ENCODE data around the gene ZNF330.
"Not testable (repeated sequence)": the region's sequence is repeated elsewhere in the genome, so short reads cannot be mapped to it uniquely, and the experiment has no call there.

The ZNF330 gene

DNA sequence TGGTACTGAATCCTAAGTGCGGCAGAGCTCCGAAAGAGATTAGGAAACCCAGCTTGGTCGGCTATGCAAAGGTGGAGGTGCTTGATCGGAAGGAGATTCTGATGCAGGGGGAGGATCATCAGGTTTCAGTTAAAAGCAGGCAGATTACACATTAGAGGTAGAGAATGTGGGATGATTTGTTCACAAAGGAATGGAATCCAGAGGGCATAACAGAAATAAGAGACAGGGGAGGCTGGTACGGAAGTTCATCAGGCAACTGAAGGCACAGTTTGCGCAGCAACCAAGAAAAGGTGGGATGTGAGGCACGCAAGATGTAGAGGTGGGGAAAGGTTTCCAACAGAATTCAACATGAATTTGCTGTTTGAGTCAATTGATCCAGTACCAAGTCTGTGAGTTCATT is 424 bp upstream of the ZNF330 start:
- H3K9ac ChIP-seq (ENCODE audit: low read length), result no peak overlapping the region
- H3F3A ChIP-seq (ENCODE audit: insufficient read depth, low read length), result no peaks in the 10 kb centered on the region
- TF ChIP-seq EZH2 (IDR thresholded peaks at IDR 0.05; ENCODE audit: borderline replicate concordance, low read length) (no peak), CTCF (IDR thresholded peaks at IDR 0.05; ENCODE audit: low read length) (no peak)
- H3K4me1 ChIP-seq (ENCODE audit: insufficient read depth, low read length, severe bottlenecking), result peaks cover 15% of the 10 kb centered on the region
- H3K27ac ChIP-seq (ENCODE audit: low read depth, low read length, poor library complexity, severe bottlenecking), result no peak overlapping the region
- no peaks in the 10 kb centered on the region for H3K9me2 ChIP-seq (ENCODE audit: low read depth, low read length)
- H3K4me3 ChIP-seq (ENCODE audit: low read depth, low read length, poor library complexity, severe bottlenecking), result peak overlapping the region; percentile 90
- no peaks in the 10 kb centered on the region for H3K9me3 ChIP-seq (ENCODE audit: low read length)
- peak overlapping the region; percentile 73 for H2AFZ ChIP-seq (ENCODE audit: low read length)
- H3K36me3 ChIP-seq (ENCODE audit: insufficient read depth, low read length), result peaks cover 30% of the 10 kb centered on the region
- H3K4me2 ChIP-seq (ENCODE audit: low read length), result peak overlapping the region; percentile 82
- no peaks in the 10 kb centered on the region for H3K27me3 ChIP-seq (ENCODE audit: insufficient read depth, low read length)
- peaks cover 33% of the 10 kb centered on the region for H3K79me2 ChIP-seq (ENCODE audit: insufficient read depth, low read length)
- no peaks in the 10 kb centered on the region for H4K20me1 ChIP-seq (ENCODE audit: insufficient read depth, low read length)

DNA sequence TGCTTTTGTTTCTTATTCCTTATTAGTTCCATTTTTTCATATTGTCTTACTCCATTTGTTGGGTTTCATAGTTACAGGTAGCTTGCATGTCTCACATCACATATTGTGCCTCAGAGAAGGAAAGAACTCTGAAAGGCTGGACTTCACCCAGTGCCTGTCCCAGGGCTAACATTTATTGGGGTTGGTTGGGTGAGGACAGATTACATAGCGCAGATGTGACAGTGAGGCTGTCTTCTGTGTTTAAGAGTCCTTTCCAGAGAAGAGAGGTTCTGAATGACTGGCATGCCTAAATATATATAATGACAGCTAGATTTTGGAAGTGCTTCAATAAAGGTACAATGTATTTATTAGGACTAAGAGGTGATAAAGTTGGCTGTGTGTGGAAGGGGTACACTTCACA is 2.7 kb downstream of the ZNF330 start:
- no peak overlapping the region for H3K27ac ChIP-seq (ENCODE audit: low read depth, low read length, poor library complexity, severe bottlenecking)
- no peaks in the 10 kb centered on the region for H3K27me3 ChIP-seq (ENCODE audit: insufficient read depth, low read length)
- no peaks in the 10 kb centered on the region for H3K9me3 ChIP-seq (ENCODE audit: low read length)
- H3K9ac ChIP-seq (ENCODE audit: low read length), result no peak overlapping the region
- no peaks in the 10 kb centered on the region for H3F3A ChIP-seq (ENCODE audit: insufficient read depth, low read length)
- no peak overlapping the region for H3K4me2 ChIP-seq (ENCODE audit: low read length)
- H3K4me3 ChIP-seq (ENCODE audit: low read depth, low read length, poor library complexity, severe bottlenecking), result no peak overlapping the region
- no peak overlapping the region for H2AFZ ChIP-seq (ENCODE audit: low read length)
- H3K4me1 ChIP-seq (ENCODE audit: insufficient read depth, low read length, severe bottlenecking), result peaks cover 15% of the 10 kb centered on the region
- no peaks in the 10 kb centered on the region for H3K9me2 ChIP-seq (ENCODE audit: low read depth, low read length)
- H4K20me1 ChIP-seq (ENCODE audit: insufficient read depth, low read length), result no peaks in the 10 kb centered on the region
- H3K36me3 ChIP-seq (ENCODE audit: insufficient read depth, low read length), result peaks cover 57% of the 10 kb centered on the region
- peaks cover 33% of the 10 kb centered on the region for H3K79me2 ChIP-seq (ENCODE audit: insufficient read depth, low read length)
- no peak for TF ChIP-seq CTCF (IDR thresholded peaks at IDR 0.05; ENCODE audit: low read length)
- TF ChIP-seq EZH2 (IDR thresholded peaks at IDR 0.05; ENCODE audit: borderline replicate concordance, low read length), result no peak

GRCh38 chr4:141227280-141227679 is 6.6 kb downstream of the ZNF330 start:
- not testable (repeated sequence) for H3K9me2 ChIP-seq (ENCODE audit: low read depth, low read length); H4K20me1 ChIP-seq (ENCODE audit: insufficient read depth, low read length); H3K9ac ChIP-seq (ENCODE audit: low read length); H3K4me2 ChIP-seq (ENCODE audit: low read length); H3K4me3 ChIP-seq (ENCODE audit: low read depth, low read length, poor library complexity, severe bottlenecking); H2AFZ ChIP-seq (ENCODE audit: low read length); H3K27ac ChIP-seq (ENCODE audit: low read depth, low read length, poor library complexity, severe bottlenecking); H3F3A ChIP-seq (ENCODE audit: insufficient read depth, low read length); H3K4me1 ChIP-seq (ENCODE audit: insufficient read depth, low read length, severe bottlenecking); H3K27me3 ChIP-seq (ENCODE audit: insufficient read depth, low read length); H3K9me3 ChIP-seq (ENCODE audit: low read length)
- H3K36me3 ChIP-seq (ENCODE audit: insufficient read depth, low read length), result peaks cover 91% of the 10 kb centered on the region
- peaks cover 20% of the 10 kb centered on the region for H3K79me2 ChIP-seq (ENCODE audit: insufficient read depth, low read length)

- H3K27me3 ChIP-seq (ENCODE audit: insufficient read depth, low read length), result no peaks in the 10 kb centered on the region
- H3K79me2 ChIP-seq (ENCODE audit: insufficient read depth, low read length), result no peaks in the 10 kb centered on the region
- H3K9me2 ChIP-seq (ENCODE audit: low read depth, low read length), result no peaks in the 10 kb centered on the region
- H4K20me1 ChIP-seq (ENCODE audit: insufficient read depth, low read length), result no peaks in the 10 kb centered on the region
- H3F3A ChIP-seq (ENCODE audit: insufficient read depth, low read length), result no peaks in the 10 kb centered on the region
- peaks cover 91% of the 10 kb centered on the region for H3K36me3 ChIP-seq (ENCODE audit: insufficient read depth, low read length)
- TF ChIP-seq EZH2 (IDR thresholded peaks at IDR 0.05; ENCODE audit: borderline replicate concordance, low read length), result no peak
- TF ChIP-seq CTCF (IDR thresholded peaks at IDR 0.05; ENCODE audit: low read length), result no peak
- no peaks in the 10 kb centered on the region for H3K9me3 ChIP-seq (ENCODE audit: low read length)
- H2AFZ ChIP-seq (ENCODE audit: low read length), result no peak overlapping the region
- no peak overlapping the region for H3K9ac ChIP-seq (ENCODE audit: low read length)
- H3K4me2 ChIP-seq (ENCODE audit: low read length), result no peak overlapping the region
- no peak overlapping the region for H3K27ac ChIP-seq (ENCODE audit: low read depth, low read length, poor library complexity, severe bottlenecking)
- H3K4me3 ChIP-seq (ENCODE audit: low read depth, low read length, poor library complexity, severe bottlenecking), result no peak overlapping the region
- no peaks in the 10 kb centered on the region for H3K4me1 ChIP-seq (ENCODE audit: insufficient read depth, low read length, severe bottlenecking)
These were observed 8.9 kb downstream of the ZNF330 start for GRCh38 chr4:141229408-141230101.

Data from OCI-LY1 (cell line).